Measurements from ENCODE around the gene CAMK1D. TPM values are rescaled to one million over a fixed set of nuclear protein-coding genes. Genes with fewer than 3 reads are reported as not detected.

Gene CAMK1D
- total and polyA plus RNA-seq, 2 experiments from 2014 or later = 4.6 to 7.2 TPM

GRCh38 chr10:12784646-12785045 lies 435.3 kb downstream of the CAMK1D start:
- H3K9me3 Mint-ChIP-seq = no peaks in the 10 kb centered on the region
- H3K36me3 ChIP-seq (ENCODE audit: insufficient read depth) = no peaks in the 10 kb centered on the region
- H3K27ac Mint-ChIP-seq = no peak overlapping the region
- H3K4me3 ChIP-seq = no peak overlapping the region
- no peak for TF ChIP-seq NANOG (IDR thresholded peaks at IDR 0.05; ENCODE audit: borderline replicate concordance)
- TF ChIP-seq STAT1 (IDR thresholded peaks at IDR 0.05; ENCODE audit: unreplicated experiment) = no peak
- no peak for TF ChIP-seq ZNF331 (CRISPR knock-in tag; IDR thresholded peaks at IDR 0.05; ENCODE audit: low read depth)
- no peak for TF ChIP-seq EZH2 (IDR thresholded peaks at IDR 0.05; ENCODE audit: low read depth, unreplicated experiment)
- TF ChIP-seq POLR2AphosphoS5 (IDR thresholded peaks at IDR 0.05; ENCODE audit: low read depth) = no peak
- TF ChIP-seq ZNF462 (CRISPR knock-in tag; IDR thresholded peaks at IDR 0.05) = no peak
- TF ChIP-seq ETS1 (IDR thresholded peaks at IDR 0.05) = no peak
- TF ChIP-seq ZNF114 (CRISPR knock-in tag; IDR thresholded peaks at IDR 0.05) = no peak
- TF ChIP-seq CTCF (conservative IDR thresholded peaks at IDR 0.05; ENCODE audit: low read depth in 2 of 2) = no peak
- TF ChIP-seq CREB1 (CRISPR knock-in tag; IDR thresholded peaks at IDR 0.05; ENCODE audit: low read depth) = no peak
- TF ChIP-seq EZH2phosphoT487 (IDR thresholded peaks at IDR 0.05; ENCODE audit: unreplicated experiment) = no peak
- TF ChIP-seq REST (IDR thresholded peaks at IDR 0.05; ENCODE audit: unreplicated experiment) = no peak
- TF ChIP-seq JUNB (IDR thresholded peaks at IDR 0.05; ENCODE audit: unreplicated experiment) = no peak
- no peaks in the 10 kb centered on the region for H3K79me2 ChIP-seq (replicated peaks; ENCODE audit: insufficient read depth)
- H3F3A ChIP-seq (replicated peaks; ENCODE audit: low read depth) = no peaks in the 10 kb centered on the region
- peaks cover 5% of the 10 kb centered on the region; the same call in 2 of the 3 replicates for H3K4me1 Mint-ChIP-seq
- H4K20me1 ChIP-seq (replicated peaks; ENCODE audit: insufficient read depth) = no peaks in the 10 kb centered on the region
- no peak overlapping the region for H3K4me2 ChIP-seq
- H2AFZ ChIP-seq = no peak overlapping the region
- H3K27me3 Mint-ChIP-seq (ENCODE audit: insufficient read depth, low read depth, poor library complexity) = peaks cover 11% of the 10 kb centered on the region
- ATAC-seq (no peak), DNase-seq (ENCODE audit: low spot score) (no peak)
- H3K9me2 ChIP-seq (ENCODE audit: insufficient read depth) = no peaks in the 10 kb centered on the region
- H3K4me1 ChIP-seq (ENCODE audit: insufficient read depth) = no peaks in the 10 kb centered on the region
- H3K27me3 ChIP-seq (ENCODE audit: insufficient read depth) = no peaks in the 10 kb centered on the region
- no peak overlapping the region for H3K27ac ChIP-seq (ENCODE audit: low read depth)
- no peak overlapping the region for H3K4me3 Mint-ChIP-seq
- H3K36me3 Mint-ChIP-seq (ENCODE audit: low read depth) = no peaks in the 10 kb centered on the region
